Heart right ventricle (tissue), 16 donors: ENCODE results near the gene TSHZ3. TPM values are rescaled to one million over a fixed set of nuclear protein-coding genes. Genes with fewer than 3 reads are reported as not detected.

Experiments
- ATAC-seq, 8 donors: fragments of 200-7000 bp; cut with Tn5 transposase; one replicate each; pipeline ENCODE4 v1.9.1; 2020; ENCODE audit warnings: mild to moderate bottlenecking in 8 of 8, moderate library complexity in 8 of 8, moderate number of reproducible peaks in 1 of 8
- DNase-seq, 2 donors: peaks; one replicate each; pipeline ENCODE4 v3.0.0-alpha.2; 2020
- H3K27ac ChIP-seq, 10 donors: fragments of 200-600 bp; sonication (generic) in 2 of 10; one replicate each; pipeline versions ENCODE4 v1.5.0 to v1.8.0; 2020 to 2022; ENCODE audit warnings: mild to moderate bottlenecking in 3 of 10
- H3K27me3 ChIP-seq, 7 donors: fragments of 200-600 bp; one replicate each; pipeline ENCODE4 v1.8.0; 2021 to 2022; ENCODE audit warnings: mild to moderate bottlenecking in 2 of 7
- H3K36me3 ChIP-seq, 9 donors: fragments of 200-600 bp; sonication (generic) in 1 of 9; one replicate each; pipeline versions ENCODE4 v1.5.0 to v1.8.0; 2020 to 2022; ENCODE audit warnings: mild to moderate bottlenecking in 2 of 9
- H3K4me1 ChIP-seq, 9 donors: fragments of 200-600 bp; sonication (generic) in 1 of 9; one replicate each; pipeline versions ENCODE4 v1.5.0 to v1.8.0; 2020 to 2022; ENCODE audit warnings: mild to moderate bottlenecking in 4 of 9
- H3K4me3 ChIP-seq, 10 donors: fragments of 200-600 bp; sonication (generic) in 2 of 10; one replicate each; pipeline versions ENCODE4 v1.5.0 to v1.8.0; 2020 to 2022; ENCODE audit warnings: mild to moderate bottlenecking in 7 of 10, moderate library complexity in 2 of 10
- H3K9me3 ChIP-seq, 11 donors: fragments of 200-600 bp in 10 of 11; sonication (generic) in 2 of 11; one replicate each; pipeline versions ENCODE4 v1.5.0 to v1.8.0; 2013 to 2022; ENCODE audit warnings: mild to moderate bottlenecking in 2 of 11, control low read depth in 1 of 11, moderate library complexity in 1 of 11
- WGBS, 2 donors: extraction: QIAGEN DNeasy Blood & Tissue Kit; methylation state at CpG; one replicate each; pipeline ENCODE4 v1.1.7; 2013; ENCODE audit warnings: inconsistent platforms in 1 of 2; 5-methylcytosine and 5-hydroxymethylcytosine counted together
- intact Hi-C, 10 donors: fragments of 100-400 bp; cut with DNase I; formaldehyde crosslinking; loops; one replicate each; pipeline versions ENCODE4 v1.11.1 to v1.14.2; 2022
- polyA plus RNA-seq, 2 donors: library from polyadenylated mRNA; stranded (reverse); fragments of 200-250 nt; gene quantifications; one replicate each; pipeline ENCODE4 v1.2.3, GENCODE V29; 2013
- total RNA-seq, 10 donors: library from RNA; stranded (reverse); fragmentation: NEBNext Ultra II Directional in 3 of 10; extraction: Animal tissue kit (Norgen Biotek cat#: 25700) in 3 of 10; gene quantifications; one replicate each; pipeline versions ENCODE4 v1.2.1 to v1.2.4, GENCODE V29; 2021 to 2023
- TF ChIP-seq, protein P1 (sequence below), 9 donors: fragments of 200-600 bp; sonication (generic) in 2 of 9; IDR thresholded peaks; one replicate each; pipeline versions ENCODE4 v1.5.0 to v1.8.0; 2021 to 2022; ENCODE audit warnings: antibody characterized with exemption in 9 of 9, mild to moderate bottlenecking in 5 of 9, moderate library complexity in 1 of 9
- donor health status: Arrhythmogenic right ventricular cardiomyopathy.
- donor health status: ischemic (EF 13 %, LVEDD 7.1; RV severe dilation, severe dysfunction).
- donor health status: healthy with polysubstance abuse.
- donor health status: DM: no; HTN: yes; CAD: no.
- donor health status: DM: no; HTN: no; CAD: no.
- donor health status: ischemic (EF 25% LVEDD 6.9; RV normal size, moderate dysfunction).
- donor health status: ischemic (EF 25% LVEDD 5.7; RV mildly dilated, moderate dysfunction).
- donor health status: healthy.
- donor health status: DM: yes; HTN: yes; CAD: no.
- donor health status: Ischemic cardiomyopathy.
- donor health status: ischemic (EF 35%, LVEDD 5.7; RV mildly dilated, moderate dysfunction).
- donor health status: nonischemic (EF 11% LVEDD 7.7; RV severe dilation, severe dysfunction).
- donor health status: DM: yes; HTN: yes; CAD: no.
- donor health status: PGD.
- donor health status: ischemic (EF 29% LVEDD 5.4; RV normal size, mild dysfunction).
- donor health status: nonischemic (EF 23%, LVEDD 6.1; RV moderate dilation, normal function).

Gene TSHZ3
- total and polyA plus RNA-seq, 12 donors, result 1.7 to 5.0 (median 3.1) TPM

DNA sequence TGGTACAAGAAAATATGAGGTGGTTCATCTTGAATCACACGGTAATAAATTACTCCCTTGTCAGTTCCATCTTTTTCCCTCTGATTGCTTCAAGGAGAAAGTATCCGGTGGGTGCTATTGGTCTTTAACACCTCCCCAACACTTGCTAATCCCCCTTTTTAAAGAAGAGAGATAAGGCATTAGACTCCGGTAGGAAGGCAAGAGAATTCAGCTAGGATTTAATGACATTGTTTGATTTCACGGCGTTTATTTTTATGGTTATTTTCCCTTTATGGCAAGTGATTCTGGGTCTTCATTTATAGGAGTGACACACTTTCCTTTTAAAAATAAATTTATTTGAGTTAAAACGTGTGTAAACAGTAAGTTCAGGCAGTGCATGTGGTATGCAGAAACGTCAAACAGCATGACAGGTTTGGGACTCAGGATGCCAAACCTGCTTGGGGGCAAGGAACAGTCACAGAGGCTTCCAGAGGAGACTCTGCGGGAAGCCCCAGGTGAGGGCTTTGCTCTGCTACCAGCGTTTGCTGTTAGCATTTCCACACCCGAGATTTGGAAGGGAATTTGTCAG, 36.5 kb downstream of the TSHZ3 start:
- Histone ChIP-seq H3K4me1 (peaks cover 12 to 53% (median 27%) of the 10 kb centered on the region in 9 donors), H3K27ac (peak overlapping the region in 1 of 10 donors; percentile 64), H3K9me3 (no peaks in the 10 kb centered on the region), H3K4me3 (no peak overlapping the region), H3K36me3 (peaks cover 0 to 3% (median 0%) of the 10 kb centered on the region in 9 donors), H3K27me3 (peaks cover 0 to 11% (median 0%) of the 10 kb centered on the region in 7 donors)
- DNase-seq, result no peak
- WGBS, 2 donors, result 60 to 72% methylated on average over 10 of the region's 10 CpGs
- no peak for ATAC-seq
- TF ChIP-seq, protein P1, sequence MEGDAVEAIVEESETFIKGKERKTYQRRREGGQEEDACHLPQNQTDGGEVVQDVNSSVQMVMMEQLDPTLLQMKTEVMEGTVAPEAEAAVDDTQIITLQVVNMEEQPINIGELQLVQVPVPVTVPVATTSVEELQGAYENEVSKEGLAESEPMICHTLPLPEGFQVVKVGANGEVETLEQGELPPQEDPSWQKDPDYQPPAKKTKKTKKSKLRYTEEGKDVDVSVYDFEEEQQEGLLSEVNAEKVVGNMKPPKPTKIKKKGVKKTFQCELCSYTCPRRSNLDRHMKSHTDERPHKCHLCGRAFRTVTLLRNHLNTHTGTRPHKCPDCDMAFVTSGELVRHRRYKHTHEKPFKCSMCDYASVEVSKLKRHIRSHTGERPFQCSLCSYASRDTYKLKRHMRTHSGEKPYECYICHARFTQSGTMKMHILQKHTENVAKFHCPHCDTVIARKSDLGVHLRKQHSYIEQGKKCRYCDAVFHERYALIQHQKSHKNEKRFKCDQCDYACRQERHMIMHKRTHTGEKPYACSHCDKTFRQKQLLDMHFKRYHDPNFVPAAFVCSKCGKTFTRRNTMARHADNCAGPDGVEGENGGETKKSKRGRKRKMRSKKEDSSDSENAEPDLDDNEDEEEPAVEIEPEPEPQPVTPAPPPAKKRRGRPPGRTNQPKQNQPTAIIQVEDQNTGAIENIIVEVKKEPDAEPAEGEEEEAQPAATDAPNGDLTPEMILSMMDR (IDR thresholded peaks at IDR 0.05), result no peak
- intact Hi-C loops, result no loop called here

DNA sequence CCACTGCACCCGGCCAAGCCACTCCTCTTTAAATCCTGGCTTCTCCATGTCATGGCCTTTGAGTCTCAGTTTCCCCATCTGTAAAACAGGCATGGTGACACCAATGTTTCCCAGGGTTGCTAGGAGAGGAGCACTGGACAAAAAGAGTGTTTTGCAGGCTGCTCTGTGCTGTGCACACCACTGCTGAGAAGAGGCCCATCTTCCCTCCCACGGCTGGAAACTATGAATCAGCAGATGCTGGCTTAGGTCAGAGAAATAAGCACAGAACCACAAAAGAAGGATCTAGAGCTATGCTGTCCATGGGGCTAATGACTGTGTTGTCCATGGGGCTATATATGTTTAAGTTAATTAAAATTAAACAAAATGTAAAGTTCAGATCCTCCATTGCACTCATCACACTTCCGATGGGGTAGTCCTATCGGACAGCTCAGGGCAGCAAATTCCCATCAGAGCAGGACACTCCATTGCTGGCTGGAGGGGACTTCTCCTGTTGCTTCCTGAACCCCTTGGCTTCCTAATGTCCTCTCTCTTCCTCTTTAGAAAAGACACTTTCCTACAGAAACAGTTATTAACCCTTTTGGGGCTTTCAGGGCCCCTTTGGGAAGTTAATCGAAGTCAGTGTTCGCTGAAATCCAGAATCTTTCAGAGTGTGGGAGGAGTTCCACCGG, 37.1 kb downstream of the TSHZ3 start:
- Histone ChIP-seq H3K27me3 (peaks cover 0 to 6% (median 0%) of the 10 kb centered on the region in 7 donors), H3K4me1 (peaks cover 5 to 47% (median 21%) of the 10 kb centered on the region in 9 donors), H3K9me3 (no peaks in the 10 kb centered on the region), H3K36me3 (peaks cover 0 to 3% (median 0%) of the 10 kb centered on the region in 9 donors), H3K4me3 (no peak overlapping the region), H3K27ac (peak overlapping the region in 1 of 10 donors; percentile 64)
- peak in 1 of 2 donors; percentile 34 for DNase-seq
- intact Hi-C loops, result no loop called here
- peak in 7 of 8 donors; percentile 15 to 72 (median 57) for ATAC-seq
- WGBS, 2 donors, result 79 to 81% methylated on average over 7 of the region's 7 CpGs
- TF ChIP-seq, protein P1 (IDR thresholded peaks at IDR 0.05), result no peak

DNA sequence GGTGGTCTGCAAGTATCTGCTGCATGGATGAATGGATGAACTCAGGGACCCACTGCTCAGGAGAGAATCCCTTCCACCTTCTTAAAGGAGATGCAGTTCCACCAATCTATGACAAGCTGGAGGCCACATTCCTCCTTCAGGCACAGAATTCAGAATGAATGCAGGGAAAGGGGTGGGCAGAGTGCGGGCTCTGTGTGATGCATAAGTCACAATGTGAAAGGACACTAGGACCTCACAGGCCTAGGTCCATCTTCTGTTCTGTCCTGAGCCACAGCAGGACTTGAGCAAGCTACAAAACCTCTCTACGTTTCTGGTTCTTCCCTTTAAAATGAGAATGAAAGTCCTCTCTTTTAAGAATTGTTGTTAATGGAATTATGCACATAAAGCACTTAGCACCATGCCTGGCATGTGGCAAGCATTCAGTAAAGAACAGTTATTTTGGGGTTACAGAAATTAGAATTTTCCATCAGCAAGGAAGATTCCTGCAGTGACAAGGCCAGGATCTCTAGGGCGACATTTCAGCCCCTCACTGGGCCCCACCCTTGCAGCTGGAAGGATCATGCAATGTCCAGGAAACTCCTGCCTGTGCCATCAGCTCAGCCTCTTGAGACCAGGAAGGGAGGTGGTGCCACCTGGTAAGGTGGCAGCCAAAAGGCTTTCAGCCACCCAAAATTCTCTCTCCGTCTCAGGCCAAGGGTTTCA, 38.7 kb downstream of the TSHZ3 start:
- intact Hi-C loops, result no loop called here
- peaks cover 0 to 3% (median 0%) of the 10 kb centered on the region in 9 donors for H3K36me3 ChIP-seq
- no peak overlapping the region for H3K4me3 ChIP-seq
- DNase-seq (no peak), ATAC-seq (no peak)
- H3K27ac ChIP-seq, result no peak overlapping the region
- H3K9me3 ChIP-seq, result no peaks in the 10 kb centered on the region
- peaks cover 0 to 4% (median 0%) of the 10 kb centered on the region in 7 donors for H3K27me3 ChIP-seq
- 80 to 85% methylated on average over 4 of the region's 4 CpGs for WGBS, 2 donors
- TF ChIP-seq, protein P1 (IDR thresholded peaks at IDR 0.05), result no peak
- H3K4me1 ChIP-seq, result peaks cover 0 to 36% (median 8%) of the 10 kb centered on the region in 9 donors

DNA sequence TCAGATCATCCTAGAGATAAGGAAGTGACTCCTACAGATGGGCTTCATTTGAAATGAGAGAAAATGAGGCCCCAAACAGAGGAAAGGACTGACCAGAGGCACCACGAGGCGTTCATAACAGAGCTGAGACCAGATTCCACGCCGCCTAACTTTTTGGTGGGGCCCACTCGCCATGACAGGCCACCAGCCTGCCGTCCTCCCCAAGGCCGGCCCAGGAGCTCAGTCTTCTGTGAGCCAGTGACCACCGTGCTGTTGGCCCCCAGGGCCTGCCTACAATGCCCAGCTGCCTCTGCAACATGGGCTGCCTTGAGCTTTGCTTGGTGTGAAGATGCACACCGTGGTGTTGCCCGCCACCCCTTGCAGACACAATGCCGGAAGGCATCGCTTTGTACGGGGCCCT, 40.5 kb downstream of the TSHZ3 start:
- TF ChIP-seq, protein P1 (IDR thresholded peaks at IDR 0.05), result no peak
- H3K9me3 ChIP-seq, result no peaks in the 10 kb centered on the region
- DNase-seq, result no peak
- peak overlapping the region in 1 of 10 donors; percentile 14 for H3K27ac ChIP-seq
- peaks cover 0 to 38% (median 0%) of the 10 kb centered on the region in 9 donors for H3K4me1 ChIP-seq
- ATAC-seq, result no peak
- H3K27me3 ChIP-seq, result peaks cover 0 to 4% (median 0%) of the 10 kb centered on the region in 7 donors
- WGBS, 2 donors, result 93 to 96% methylated on average over 13 of the region's 13 CpGs
- H3K4me3 ChIP-seq, result no peak overlapping the region
- intact Hi-C loops, result no loop called here
- H3K36me3 ChIP-seq, result peaks cover 0 to 3% (median 0%) of the 10 kb centered on the region in 9 donors
